Duodenal mucosa (tissue), 2 donors: Measurements from ENCODE around the gene LMOD3.

ENCODE experiments used
- H3K27ac ChIP-seq: one replicate; pipeline ENCODE4 v1.7.0; 2013; ENCODE audit warnings: low read depth, low read length
- H3K27me3 ChIP-seq, 2 donors: one replicate each; pipeline ENCODE4 v1.7.0; 2013; ENCODE audit warnings: low read length in 2 of 2, control low read depth in 1 of 2; ENCODE audit not compliant: insufficient read depth in 2 of 2, control insufficient read depth in 1 of 2
- H3K36me3 ChIP-seq, 2 donors: one replicate each; pipeline ENCODE4 v1.7.0; 2013; ENCODE audit warnings: low read length in 2 of 2, control low read depth in 1 of 2; ENCODE audit not compliant: insufficient read depth in 2 of 2, control insufficient read depth in 1 of 2
- H3K4me1 ChIP-seq, 2 donors: one replicate each; pipeline ENCODE4 v1.7.0; 2013; ENCODE audit warnings: low read length in 2 of 2, control low read depth in 1 of 2; ENCODE audit not compliant: insufficient read depth in 2 of 2, control insufficient read depth in 1 of 2
- H3K4me3 ChIP-seq, 2 donors: one replicate each; pipeline ENCODE4 v1.7.0; 2013; ENCODE audit warnings: low read length in 2 of 2, low read depth in 1 of 2
- H3K9ac ChIP-seq, 2 donors: one replicate each; pipeline ENCODE4 v1.7.0; 2013; ENCODE audit warnings: low read length in 2 of 2, low read depth in 1 of 2
- H3K9me3 ChIP-seq, 2 donors: one replicate each; pipeline ENCODE4 v1.7.0; 2013; ENCODE audit warnings: low read length in 2 of 2, control low read depth in 1 of 2; ENCODE audit not compliant: control insufficient read depth in 1 of 2

Gene LMOD3

GRCh38 chr3:69145688-69146087 is 23.3 kb upstream of the LMOD3 start:
- Histone ChIP-seq H3K9me3 (no peaks in the 10 kb centered on the region), H3K27ac (no peak overlapping the region), H3K4me1 (no peaks in the 10 kb centered on the region), H3K9ac (no peak overlapping the region), H3K27me3 (no peaks in the 10 kb centered on the region), H3K36me3 (no peaks in the 10 kb centered on the region), H3K4me3 (no peak overlapping the region)

GRCh38 chr3:69144631-69145245 is 22.3 kb upstream of the LMOD3 start:
- Histone ChIP-seq H3K9me3 (no peaks in the 10 kb centered on the region), H3K27me3 (no peaks in the 10 kb centered on the region), H3K9ac (no peak overlapping the region), H3K36me3 (no peaks in the 10 kb centered on the region), H3K27ac (no peak overlapping the region), H3K4me3 (no peak overlapping the region), H3K4me1 (no peaks in the 10 kb centered on the region)

- Histone ChIP-seq H3K27ac (no peak overlapping the region), H3K27me3 (no peaks in the 10 kb centered on the region), H3K4me3 (no peak overlapping the region), H3K36me3 (no peaks in the 10 kb centered on the region), H3K4me1 (no peaks in the 10 kb centered on the region), H3K9ac (no peak overlapping the region), H3K9me3 (no peaks in the 10 kb centered on the region)
These were observed 21.2 kb upstream of the LMOD3 start for GRCh38 chr3:69143612-69144011.

- Histone ChIP-seq H3K27me3 (no peaks in the 10 kb centered on the region), H3K4me1 (no peaks in the 10 kb centered on the region), H3K36me3 (no peaks in the 10 kb centered on the region), H3K27ac (no peak overlapping the region), H3K4me3 (no peak overlapping the region), H3K9ac (no peak overlapping the region), H3K9me3 (no peaks in the 10 kb centered on the region)
These were observed 20.5 kb upstream of the LMOD3 start for GRCh38 chr3:69142797-69143454.

GRCh38 chr3:69142090-69142489 is 19.7 kb upstream of the LMOD3 start:
- Histone ChIP-seq H3K9me3 (no peaks in the 10 kb centered on the region), H3K4me3 (no peak overlapping the region), H3K4me1 (no peaks in the 10 kb centered on the region), H3K27ac (no peak overlapping the region), H3K27me3 (no peaks in the 10 kb centered on the region), H3K36me3 (no peaks in the 10 kb centered on the region), H3K9ac (no peak overlapping the region)

- Histone ChIP-seq H3K4me3 (no peak overlapping the region), H3K9me3 (no peaks in the 10 kb centered on the region), H3K27me3 (no peaks in the 10 kb centered on the region), H3K4me1 (no peaks in the 10 kb centered on the region), H3K36me3 (no peaks in the 10 kb centered on the region), H3K27ac (no peak overlapping the region), H3K9ac (no peak overlapping the region)
These were observed 18.9 kb upstream of the LMOD3 start for GRCh38 chr3:69141313-69141712.

GRCh38 chr3:69137412-69137811 is 15.0 kb upstream of the LMOD3 start:
- H3K9ac ChIP-seq = no peak overlapping the region
- no peaks in the 10 kb centered on the region for H3K9me3 ChIP-seq
- no peaks in the 10 kb centered on the region for H3K27me3 ChIP-seq
- H3K27ac ChIP-seq = no peak overlapping the region
- no peaks in the 10 kb centered on the region for H3K36me3 ChIP-seq
- H3K4me3 ChIP-seq = no peak overlapping the region
- no peaks in the 10 kb centered on the region for H3K4me1 ChIP-seq

- H3K27me3 ChIP-seq = no peaks in the 10 kb centered on the region
- no peak overlapping the region for H3K4me3 ChIP-seq
- H3K4me1 ChIP-seq = no peaks in the 10 kb centered on the region
- no peak overlapping the region for H3K9ac ChIP-seq
- H3K9me3 ChIP-seq = no peaks in the 10 kb centered on the region
- H3K36me3 ChIP-seq = no peaks in the 10 kb centered on the region
- H3K27ac ChIP-seq = no peak overlapping the region
These were observed 14.6 kb upstream of the LMOD3 start for GRCh38 chr3:69137005-69137404.

GRCh38 chr3:69130689-69131088 is 8.3 kb upstream of the LMOD3 start:
- Histone ChIP-seq H3K36me3 (no peaks in the 10 kb centered on the region), H3K9ac (no peak overlapping the region), H3K4me3 (no peak overlapping the region), H3K9me3 (no peaks in the 10 kb centered on the region), H3K27me3 (no peaks in the 10 kb centered on the region), H3K27ac (no peak overlapping the region), H3K4me1 (no peaks in the 10 kb centered on the region)

GRCh38 chr3:69129531-69129930 is 7.1 kb upstream of the LMOD3 start:
- H3K27me3 ChIP-seq = no peaks in the 10 kb centered on the region

More at GRCh38 chr3:69129531-69129930, 7.1 kb upstream of the LMOD3 start:
- Histone ChIP-seq H3K27ac (no peak overlapping the region), H3K4me1 (no peaks in the 10 kb centered on the region), H3K9ac (no peak overlapping the region), H3K36me3 (no peaks in the 10 kb centered on the region), H3K9me3 (no peaks in the 10 kb centered on the region), H3K4me3 (no peak overlapping the region)
